Gastrocnemius medialis (tissue), 4 donors: Measurements from ENCODE around the gene TXNDC5.

Source experiments
- POLR2A ChIP-seq, 2 donors: fragments of 450-650 bp; IDR thresholded peaks; one replicate each; pipeline ENCODE4 v1.6.1; 2017; ENCODE audit warnings: antibody characterized with exemption in 2 of 2, mild to moderate bottlenecking in 2 of 2, moderate library complexity in 2 of 2
- TF ChIP-seq, protein P1 (sequence below), 5 experiments: fragments of 450-650 bp in 3 of 5; fragments of 200-600 bp in 2 of 5; sonication (generic) in 2 of 5; IDR thresholded peaks in 4 of 5; conservative IDR thresholded peaks in 1 of 5; 1 replicate in 4 of 5; 2 replicates in 1 of 5; pipeline ENCODE4 v1.5.1; 2016 to 2019; ENCODE audit warnings: antibody characterized with exemption in 5 of 5, mild to moderate bottlenecking in 3 of 5, moderate library complexity in 3 of 5

DNA sequence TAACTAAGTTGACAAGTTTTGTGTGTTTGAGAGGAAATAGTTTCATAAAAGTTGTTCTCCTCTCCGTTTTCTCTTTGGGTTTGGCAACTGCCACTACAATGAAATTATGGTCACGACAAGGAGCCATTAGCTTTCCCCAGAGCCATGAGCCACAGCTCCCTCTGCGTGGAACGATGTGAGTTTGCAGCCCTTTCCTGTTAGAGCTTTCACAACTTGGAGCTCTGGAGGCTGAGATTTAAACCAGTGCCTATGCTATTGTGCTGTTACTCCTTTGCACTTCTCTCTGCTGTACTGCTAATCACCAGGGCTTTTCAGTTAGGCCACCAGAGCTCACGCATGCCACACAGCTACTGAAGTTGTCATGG is 29.3 kb upstream of the TXNDC5 start:
- TF ChIP-seq, protein P1, sequence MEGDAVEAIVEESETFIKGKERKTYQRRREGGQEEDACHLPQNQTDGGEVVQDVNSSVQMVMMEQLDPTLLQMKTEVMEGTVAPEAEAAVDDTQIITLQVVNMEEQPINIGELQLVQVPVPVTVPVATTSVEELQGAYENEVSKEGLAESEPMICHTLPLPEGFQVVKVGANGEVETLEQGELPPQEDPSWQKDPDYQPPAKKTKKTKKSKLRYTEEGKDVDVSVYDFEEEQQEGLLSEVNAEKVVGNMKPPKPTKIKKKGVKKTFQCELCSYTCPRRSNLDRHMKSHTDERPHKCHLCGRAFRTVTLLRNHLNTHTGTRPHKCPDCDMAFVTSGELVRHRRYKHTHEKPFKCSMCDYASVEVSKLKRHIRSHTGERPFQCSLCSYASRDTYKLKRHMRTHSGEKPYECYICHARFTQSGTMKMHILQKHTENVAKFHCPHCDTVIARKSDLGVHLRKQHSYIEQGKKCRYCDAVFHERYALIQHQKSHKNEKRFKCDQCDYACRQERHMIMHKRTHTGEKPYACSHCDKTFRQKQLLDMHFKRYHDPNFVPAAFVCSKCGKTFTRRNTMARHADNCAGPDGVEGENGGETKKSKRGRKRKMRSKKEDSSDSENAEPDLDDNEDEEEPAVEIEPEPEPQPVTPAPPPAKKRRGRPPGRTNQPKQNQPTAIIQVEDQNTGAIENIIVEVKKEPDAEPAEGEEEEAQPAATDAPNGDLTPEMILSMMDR (IDR thresholded peaks at IDR 0.05 in 4 of 5, conservative IDR thresholded peaks at IDR 0.05 in 1 of 5): no peak
- TF ChIP-seq POLR2A (IDR thresholded peaks at IDR 0.05): no peak
